Measurements from ENCODE around the gene AHRR. TPM values are rescaled to one million over a fixed set of nuclear protein-coding genes. Genes with fewer than 3 reads are reported as not detected.

AHRR gene
- polyA plus RNA-seq, 2 of the 4 experiments (the other 2 are of a cell fraction), result 1.2 to 1.7 TPM

GRCh38 chr5:317086-317811, 4.3 kb upstream of the AHRR start:
- DNase-seq (ENCODE audit: low read depth in 1 of 2, low spot score in 1 of 2) (peak; percentile 82 to 88), ATAC-seq (peak; percentile 75 to 90), FAIRE-seq (no peak)
- TF ChIP-seq CTCF (IDR thresholded peaks at IDR 0.05) (peak; percentile 69), ATOH8 (CRISPR knock-in tag; IDR thresholded peaks at IDR 0.05; ENCODE audit: low read depth) (no peak), CHD4 (IDR thresholded peaks at IDR 0.05; ENCODE audit: borderline replicate concordance) (no peak), FOSL2 (IDR thresholded peaks at IDR 0.05) (no peak), FOSL2 (CRISPR knock-in tag; IDR thresholded peaks at IDR 0.05) (no peak), ELK1 (IDR thresholded peaks at IDR 0.05; ENCODE audit: low read depth, low read length) (no peak), HOXB5 (CRISPR knock-in tag; IDR thresholded peaks at IDR 0.05) (no peak), JUNB (IDR thresholded peaks at IDR 0.05) (no peak), BCL3 (IDR thresholded peaks at IDR 0.05) (no peak), SREBF2 (IDR thresholded peaks at IDR 0.05) (no peak), HES2 (IDR thresholded peaks at IDR 0.05) (no peak), SMC3 (IDR thresholded peaks at IDR 0.05) (peak; percentile 69), ZNF302 (CRISPR knock-in tag; IDR thresholded peaks at IDR 0.05) (no peak), MAZ (IDR thresholded peaks at IDR 0.05; ENCODE audit: borderline replicate concordance, low read depth, low read length) (no peak), TFCP2L1 (CRISPR knock-in tag; IDR thresholded peaks at IDR 0.05) (no peak), RAD21 (conservative IDR thresholded peaks at IDR 0.05 in 1 of 2, IDR thresholded peaks at IDR 0.05 in 1 of 2) (peak; percentile 81 to 86), PBX3 (IDR thresholded peaks at IDR 0.05) (0 out of 2 replicates have a peak, but pooled peaks have one; percentile 16), HEYL (CRISPR knock-in tag; IDR thresholded peaks at IDR 0.05) (no peak), USF2 (IDR thresholded peaks at IDR 0.05) (peak; percentile 42; the same call in 1 of the 2 replicates), MAX (IDR thresholded peaks at IDR 0.05) (peak; percentile 62), FOSB (CRISPR knock-in tag; IDR thresholded peaks at IDR 0.05) (no peak)
- H3K4me2 ChIP-seq, result peak overlapping the region; percentile 72; the same call in 2 of the 3 replicates
- peak overlapping the region; percentile 33 to 87; a peak in 4 of 6 replicates for H3K27ac ChIP-seq
- POLR2A ChIA-PET, result interaction anchor here (0.8 to 1.0 kb wide), 2 partner anchors 46 to 125 kb away, joined by 4 to 6 read pairs; partner anchors contain the start of genes EXOC3 and PDCD6
- H3K4me1 ChIP-seq, result peaks cover 24% of the 10 kb centered on the region
- CTCF ChIA-PET, result interaction anchor here (0.7 to 8.1 kb wide), 30 partner anchors 8 to 576 kb away, joined by 3 to 186 read pairs (median 4); partner anchors contain the start of gene TRIP13
- 15% methylated on average over 8 of the region's 26 CpGs for WGBS (ENCODE audit: missing lambda C conversion rate)
- H3K9me3 ChIP-seq, result no peaks in the 10 kb centered on the region
- H3K4me3 ChIP-seq, result no peak overlapping the region
